Activated naive CD4-positive, alpha-beta T cell treated with anti-CD3 and anti-CD28 coated beads, Interleukin-2, amount 50 U/mL, for 24 hours (primary cell): ENCODE measurements around the gene KIR3DL1.
"Not testable (repeated sequence)": the region's sequence is repeated elsewhere in the genome, so short reads cannot be mapped to it uniquely, and the experiment has no call there.

Source experiments
- H3K27ac Mint-ChIP-seq: one replicate; pipeline ENCODE4 v1.8.0; 2021; ENCODE audit warnings: mild to moderate bottlenecking, mixed read lengths
- H3K27me3 Mint-ChIP-seq: one replicate; pipeline ENCODE4 v1.8.0; 2021; ENCODE audit warnings: mixed read lengths
- H3K36me3 Mint-ChIP-seq: one replicate; pipeline ENCODE4 v1.8.0; 2021; ENCODE audit warnings: mixed read lengths
- H3K4me1 Mint-ChIP-seq: one replicate; pipeline ENCODE4 v1.8.0; 2021; ENCODE audit warnings: mixed read lengths
- H3K4me3 Mint-ChIP-seq: one replicate; pipeline ENCODE4 v1.8.0; 2021; ENCODE audit warnings: mild to moderate bottlenecking, mixed read lengths
- H3K9me3 Mint-ChIP-seq: one replicate; pipeline ENCODE4 v1.8.0; 2021; ENCODE audit warnings: mixed read lengths

Gene KIR3DL1

GRCh38 chr19:54803410-54803809, 12.9 kb upstream of the KIR3DL1 start, which contains the start of gene KIR2DL4:
Gene KIR2DL4 (plus strand): TSS chr19:54803610. CDS start chr19:54803652, 42 bp downstream.
- H3K9me3 Mint-ChIP-seq: no peaks in the 10 kb centered on the region
- no peaks in the 10 kb centered on the region for H3K36me3 Mint-ChIP-seq
- no peak within 1 kb of the TSS for H3K27ac Mint-ChIP-seq
- H3K4me1 Mint-ChIP-seq: no peaks in the 10 kb centered on the region
- no peak within 1 kb of the TSS for H3K4me3 Mint-ChIP-seq
- peaks cover 9% of the 10 kb centered on the region for H3K27me3 Mint-ChIP-seq

- Mint-ChIP-seq H3K27ac (no peak overlapping the region), H3K4me3 (no peak overlapping the region), H3K9me3 (no peaks in the 10 kb centered on the region), H3K4me1 (no peaks in the 10 kb centered on the region), H3K36me3 (no peaks in the 10 kb centered on the region), H3K27me3 (peaks cover 9% of the 10 kb centered on the region)
These were observed 12.2 kb upstream of the KIR3DL1 start for GRCh38 chr19:54804101-54804500.

- H3K4me1 Mint-ChIP-seq: no peaks in the 10 kb centered on the region
- H3K27ac Mint-ChIP-seq: no peak overlapping the region
- H3K4me3 Mint-ChIP-seq: no peak overlapping the region
- peaks cover 2% of the 10 kb centered on the region for H3K9me3 Mint-ChIP-seq
- peaks cover 10% of the 10 kb centered on the region for H3K27me3 Mint-ChIP-seq
- H3K36me3 Mint-ChIP-seq: no peaks in the 10 kb centered on the region
These were observed 11.7 kb upstream of the KIR3DL1 start for GRCh38 chr19:54804571-54804970.

GRCh38 chr19:54805665-54806515, 10.4 kb upstream of the KIR3DL1 start:
- H3K4me3 Mint-ChIP-seq: no peak overlapping the region
- no peaks in the 10 kb centered on the region for H3K4me1 Mint-ChIP-seq
- peaks cover 10% of the 10 kb centered on the region for H3K27me3 Mint-ChIP-seq
- no peaks in the 10 kb centered on the region for H3K36me3 Mint-ChIP-seq
- no peak overlapping the region for H3K27ac Mint-ChIP-seq
- peaks cover 4% of the 10 kb centered on the region for H3K9me3 Mint-ChIP-seq

- Mint-ChIP-seq H3K27ac (no peak overlapping the region), H3K4me3 (no peak overlapping the region), H3K36me3 (no peaks in the 10 kb centered on the region), H3K27me3 (peaks cover 9% of the 10 kb centered on the region), H3K9me3 (peaks cover 4% of the 10 kb centered on the region), H3K4me1 (no peaks in the 10 kb centered on the region)
These were observed 9.8 kb upstream of the KIR3DL1 start for GRCh38 chr19:54806516-54806838.

- H3K4me3 Mint-ChIP-seq, H3K4me1 Mint-ChIP-seq, H3K27ac Mint-ChIP-seq, H3K36me3 Mint-ChIP-seq, H3K9me3 Mint-ChIP-seq, H3K27me3 Mint-ChIP-seq: not testable (repeated sequence)
These were observed 1.7 kb upstream of the KIR3DL1 start for GRCh38 chr19:54814571-54814970.

- Mint-ChIP-seq H3K4me3 (no peak overlapping the region), H3K4me1 (no peaks in the 10 kb centered on the region), H3K9me3 (no peaks in the 10 kb centered on the region), H3K27me3 (peaks cover 6% of the 10 kb centered on the region), H3K36me3 (no peaks in the 10 kb centered on the region), H3K27ac (no peak overlapping the region)
These were observed 1.6 kb downstream of the KIR3DL1 start for GRCh38 chr19:54817670-54818536.

- H3K9me3 Mint-ChIP-seq, H3K4me3 Mint-ChIP-seq, H3K27ac Mint-ChIP-seq, H3K4me1 Mint-ChIP-seq, H3K36me3 Mint-ChIP-seq: not testable (repeated sequence)
- peaks cover 11% of the 10 kb centered on the region for H3K27me3 Mint-ChIP-seq
These were observed 8.1 kb downstream of the KIR3DL1 start for GRCh38 chr19:54824416-54824815.

- not testable (repeated sequence) for H3K27ac Mint-ChIP-seq, H3K4me3 Mint-ChIP-seq, H3K9me3 Mint-ChIP-seq, H3K36me3 Mint-ChIP-seq, H3K4me1 Mint-ChIP-seq
- peaks cover 11% of the 10 kb centered on the region for H3K27me3 Mint-ChIP-seq
These were observed 9.1 kb downstream of the KIR3DL1 start for GRCh38 chr19:54825326-54825725.

GRCh38 chr19:54828064-54828463, 11.8 kb downstream of the KIR3DL1 start:
- H3K27me3 Mint-ChIP-seq, H3K36me3 Mint-ChIP-seq, H3K9me3 Mint-ChIP-seq, H3K4me1 Mint-ChIP-seq, H3K4me3 Mint-ChIP-seq, H3K27ac Mint-ChIP-seq: not testable (repeated sequence)

GRCh38 chr19:54832496-54832895, 16.2 kb downstream of the KIR3DL1 start, which contains the start of gene KIR2DS4:
Gene KIR2DS4 (plus strand): TSS chr19:54832676.
- not testable (repeated sequence) for H3K27me3 Mint-ChIP-seq, H3K9me3 Mint-ChIP-seq, H3K27ac Mint-ChIP-seq, H3K4me1 Mint-ChIP-seq, H3K36me3 Mint-ChIP-seq, H3K4me3 Mint-ChIP-seq

- H3K9me3 Mint-ChIP-seq, H3K27me3 Mint-ChIP-seq, H3K27ac Mint-ChIP-seq, H3K4me1 Mint-ChIP-seq, H3K4me3 Mint-ChIP-seq, H3K36me3 Mint-ChIP-seq: not testable (repeated sequence)
These were observed 18.9 kb downstream of the KIR3DL1 start for GRCh38 chr19:54835126-54835525.

GRCh38 chr19:54837522-54837921, 21.3 kb downstream of the KIR3DL1 start:
- H3K4me3 Mint-ChIP-seq, H3K27me3 Mint-ChIP-seq, H3K36me3 Mint-ChIP-seq, H3K9me3 Mint-ChIP-seq, H3K4me1 Mint-ChIP-seq, H3K27ac Mint-ChIP-seq: not testable (repeated sequence)

GRCh38 chr19:54843171-54843570, 26.9 kb downstream of the KIR3DL1 start:
- H3K36me3 Mint-ChIP-seq, H3K4me3 Mint-ChIP-seq, H3K9me3 Mint-ChIP-seq, H3K4me1 Mint-ChIP-seq, H3K27ac Mint-ChIP-seq: not testable (repeated sequence)
- H3K27me3 Mint-ChIP-seq: peaks cover 10% of the 10 kb centered on the region

GRCh38 chr19:54850061-54850640, 33.9 kb downstream of the KIR3DL1 start, which contains the start of gene KIR3DL2:
Gene KIR3DL2 (plus strand): TSS chr19:54850443. CDS start chr19:54850476, 33 bp downstream.
- peaks cover 12% of the 10 kb centered on the region for H3K27me3 Mint-ChIP-seq
- not testable (repeated sequence) for H3K36me3 Mint-ChIP-seq, H3K9me3 Mint-ChIP-seq, H3K4me1 Mint-ChIP-seq, H3K27ac Mint-ChIP-seq, H3K4me3 Mint-ChIP-seq

- no peak overlapping the region for H3K27ac Mint-ChIP-seq
- H3K4me3 Mint-ChIP-seq: no peak overlapping the region
- no peaks in the 10 kb centered on the region for H3K4me1 Mint-ChIP-seq
- no peaks in the 10 kb centered on the region for H3K36me3 Mint-ChIP-seq
- no peaks in the 10 kb centered on the region for H3K9me3 Mint-ChIP-seq
- peaks cover 13% of the 10 kb centered on the region for H3K27me3 Mint-ChIP-seq
These were observed 34.7 kb downstream of the KIR3DL1 start for GRCh38 chr19:54850930-54851329.
